Right lobe of liver (tissue), 6 donors: ENCODE data around the gene WDR90. TPM values are rescaled to one million over a fixed set of nuclear protein-coding genes. Genes with fewer than 3 reads are reported as not detected.

Experiments
- ATAC-seq, 4 donors: fragments of 200-7000 bp; cut with Tn5 transposase; one replicate each; pipeline ENCODE4 v1.9.1; 2020; ENCODE audit warnings: mild to moderate bottlenecking in 4 of 4, moderate library complexity in 4 of 4
- DNase-seq, 3 donors: peaks; one replicate each; pipeline ENCODE4 v3.0.0-alpha.2; 2020
- H3K27ac ChIP-seq, 3 donors: fragments of 200-600 bp; one replicate each; pipeline ENCODE4 v1.8.0; 2022
- H3K27me3 ChIP-seq, 2 donors: fragments of 200-600 bp; one replicate each; pipeline ENCODE4 v1.8.0; 2022
- H3K36me3 ChIP-seq, 4 donors: fragments of 200-600 bp; sonication (generic) in 1 of 4; one replicate each; pipeline versions ENCODE4 v1.5.1 to v1.8.0; 2017 to 2022; ENCODE audit warnings: control low read depth in 1 of 4
- H3K4me1 ChIP-seq, 4 donors: fragments of 200-600 bp; sonication (generic) in 1 of 4; one replicate each; pipeline versions ENCODE4 v1.5.1 to v1.8.0; 2017 to 2022; ENCODE audit warnings: control low read depth in 1 of 4
- H3K4me3 ChIP-seq, 3 donors: fragments of 200-600 bp; one replicate each; pipeline ENCODE4 v1.8.0; 2022
- H3K9me3 ChIP-seq, 4 donors: fragments of 200-600 bp; sonication (generic) in 1 of 4; one replicate each; pipeline versions ENCODE4 v1.5.1 to v1.8.0; 2017 to 2022; ENCODE audit warnings: control low read depth in 1 of 4
- POLR2A ChIP-seq: fragments of 450-650 bp; IDR thresholded peaks from one replicate; pipeline ENCODE4 v1.6.1; 2017; ENCODE audit warnings: antibody characterized with exemption, mild to moderate bottlenecking
- WGBS: methylation state at CpG from one replicate; pipeline ENCODE4 v1.1.6; 2018; ENCODE audit warnings: low coverage, low lambda C conversion rate; ENCODE audit not compliant: insufficient coverage; ENCODE audit errors: missing lambda C conversion rate; 5-methylcytosine and 5-hydroxymethylcytosine counted together
- intact Hi-C, 2 donors: fragments of 100-400 bp; cut with DNase I; formaldehyde crosslinking; loops; one replicate each; pipeline versions ENCODE4 v1.11.2 to v1.14.1; 2022
- total RNA-seq, 6 experiments: library from RNA; depleted of rRNA in 2 of 6; stranded (reverse); fragments of >200 nt in 2 of 6; fragmentation: NEBNext Ultra II Directional in 3 of 6; extraction: Animal tissue kit (Norgen Biotek cat#: 25700) in 3 of 6; gene quantifications; one replicate each; pipeline versions ENCODE4 v1.1.0 to v1.2.4, GENCODE V29; 2016 to 2023
- TF ChIP-seq, protein P1 (sequence below), 4 donors: fragments of 200-600 bp in 3 of 4; fragments of 450-650 bp in 1 of 4; IDR thresholded peaks; one replicate each; pipeline versions ENCODE4 v1.5.1 to v1.8.0; 2016 to 2022; ENCODE audit warnings: antibody characterized with exemption in 4 of 4, mild to moderate bottlenecking in 2 of 4
- donor health status: DM: no; HTN: yes; CAD: no.
- donor health status: DM: no; HTN: no; CAD: no.
- donor health status: DM: no; HTN: no; CAD: no.
- donor health status: DM: no; HTN: yes; CAD: no.
- donor health status: DM: no; HTN: yes; CAD: no.

WDR90 gene
- total RNA-seq, 6 experiments from 2014 or later, result 7.2 to 18.1 (median 11.8) TPM

- ATAC-seq (no peak), DNase-seq (no peak)
- Histone ChIP-seq H3K27me3 (no peaks in the 10 kb centered on the region), H3K27ac (no peak overlapping the region), H3K9me3 (no peaks in the 10 kb centered on the region), H3K4me3 (no peak overlapping the region), H3K4me1 (peaks cover 0 to 15% (median 1%) of the 10 kb centered on the region in 4 donors), H3K36me3 (peaks cover 0 to 7% (median 0%) of the 10 kb centered on the region in 4 donors)
- 68% methylated on average over 4 of the region's 41 CpGs for WGBS
- no peak for TF ChIP-seq POLR2A
- TF ChIP-seq, protein P1, sequence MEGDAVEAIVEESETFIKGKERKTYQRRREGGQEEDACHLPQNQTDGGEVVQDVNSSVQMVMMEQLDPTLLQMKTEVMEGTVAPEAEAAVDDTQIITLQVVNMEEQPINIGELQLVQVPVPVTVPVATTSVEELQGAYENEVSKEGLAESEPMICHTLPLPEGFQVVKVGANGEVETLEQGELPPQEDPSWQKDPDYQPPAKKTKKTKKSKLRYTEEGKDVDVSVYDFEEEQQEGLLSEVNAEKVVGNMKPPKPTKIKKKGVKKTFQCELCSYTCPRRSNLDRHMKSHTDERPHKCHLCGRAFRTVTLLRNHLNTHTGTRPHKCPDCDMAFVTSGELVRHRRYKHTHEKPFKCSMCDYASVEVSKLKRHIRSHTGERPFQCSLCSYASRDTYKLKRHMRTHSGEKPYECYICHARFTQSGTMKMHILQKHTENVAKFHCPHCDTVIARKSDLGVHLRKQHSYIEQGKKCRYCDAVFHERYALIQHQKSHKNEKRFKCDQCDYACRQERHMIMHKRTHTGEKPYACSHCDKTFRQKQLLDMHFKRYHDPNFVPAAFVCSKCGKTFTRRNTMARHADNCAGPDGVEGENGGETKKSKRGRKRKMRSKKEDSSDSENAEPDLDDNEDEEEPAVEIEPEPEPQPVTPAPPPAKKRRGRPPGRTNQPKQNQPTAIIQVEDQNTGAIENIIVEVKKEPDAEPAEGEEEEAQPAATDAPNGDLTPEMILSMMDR (IDR thresholded peaks at IDR 0.05), result no peak
- intact Hi-C loops, result no loop called here
Observed at GRCh38 chr16:620700-621525, 28.3 kb upstream of the WDR90 start.

DNA sequence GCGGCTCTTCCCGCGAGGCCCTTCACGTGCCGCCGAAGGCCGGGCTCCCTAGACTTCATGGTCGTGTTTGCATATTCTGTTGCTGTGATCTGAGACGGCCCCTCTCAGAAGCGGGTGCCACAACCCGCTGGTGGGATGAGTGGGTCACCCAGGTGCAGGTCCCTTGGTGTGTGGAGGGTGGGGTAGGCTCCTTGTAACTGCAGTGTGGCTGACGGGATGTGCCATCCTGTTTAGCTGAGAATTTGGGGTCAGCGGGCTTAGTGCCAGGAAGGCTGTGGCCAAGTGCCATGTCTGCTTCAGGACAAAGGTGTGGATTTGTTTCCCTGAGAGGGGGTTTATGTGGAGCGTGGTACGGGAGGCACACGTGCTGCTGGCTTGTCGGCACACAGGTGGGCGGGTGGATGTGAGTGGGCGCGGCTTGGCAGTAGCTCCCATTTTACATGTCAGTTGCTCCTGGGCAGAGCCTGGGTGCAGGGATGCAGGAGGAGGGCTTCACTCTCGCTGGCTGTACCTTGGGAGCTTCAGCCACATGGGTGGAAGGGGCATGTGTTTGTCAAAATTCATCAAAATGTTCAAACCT, 27.5 kb upstream of the WDR90 start:
- Histone ChIP-seq H3K27ac (no peak overlapping the region), H3K36me3 (peaks cover 0 to 9% (median 0%) of the 10 kb centered on the region in 4 donors)
- no peak for ATAC-seq

DNA sequence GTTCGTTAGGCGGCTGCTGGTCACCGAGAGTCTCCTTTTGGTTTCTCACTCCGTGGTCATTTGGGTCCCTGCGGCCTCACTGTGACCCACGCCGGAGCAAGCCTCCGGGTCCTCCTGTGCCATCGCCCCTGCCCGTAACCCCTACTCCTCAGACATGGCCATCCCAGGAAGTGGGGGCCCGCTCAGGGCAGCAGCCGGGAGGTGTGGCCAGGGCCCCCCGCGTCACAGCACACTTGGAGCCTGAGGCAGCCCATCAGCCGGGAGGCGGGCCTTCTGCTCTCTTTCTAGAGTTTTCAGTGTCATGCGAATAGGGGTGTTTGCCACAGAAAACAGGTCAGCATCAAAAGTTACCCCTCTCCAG, 26.3 kb upstream of the WDR90 start:
- peaks cover 0 to 6% (median 2%) of the 10 kb centered on the region in 4 donors for H3K4me1 ChIP-seq
- WGBS, result 97% methylated on average over 12 of the region's 17 CpGs
- no peaks in the 10 kb centered on the region for H3K9me3 ChIP-seq
- ATAC-seq (no peak), DNase-seq (no peak)
- TF ChIP-seq, protein P1 (IDR thresholded peaks at IDR 0.05), result no peak
- peaks cover 0 to 9% (median 0%) of the 10 kb centered on the region in 4 donors for H3K36me3 ChIP-seq
- no peaks in the 10 kb centered on the region for H3K27me3 ChIP-seq
- no peak overlapping the region for H3K4me3 ChIP-seq
- intact Hi-C loops, result no loop called here
- H3K27ac ChIP-seq, result no peak overlapping the region

More for the DNA sequence above, 27.5 kb upstream of the WDR90 start:
- H3K27me3 ChIP-seq, result no peaks in the 10 kb centered on the region
- peaks cover 0 to 12% (median 0%) of the 10 kb centered on the region in 4 donors for H3K4me1 ChIP-seq
- TF ChIP-seq, protein P1 (IDR thresholded peaks at IDR 0.05), result no peak
- TF ChIP-seq POLR2A, result no peak
- no peak overlapping the region for H3K4me3 ChIP-seq
- H3K9me3 ChIP-seq, result no peaks in the 10 kb centered on the region
- WGBS, result 68% methylated on average over 8 of the region's 21 CpGs
- intact Hi-C loops, result no loop called here
- no peak for DNase-seq

GRCh38 chr16:624526-625070, 24.6 kb upstream of the WDR90 start:
- no peak for ATAC-seq
- DNase-seq, result no peak
- H3K36me3 ChIP-seq, result peaks cover 0 to 9% (median 0%) of the 10 kb centered on the region in 4 donors
- 73% methylated on average over 3 of the region's 10 CpGs for WGBS
- no peaks in the 10 kb centered on the region for H3K27me3 ChIP-seq
- no peaks in the 10 kb centered on the region for H3K9me3 ChIP-seq
- intact Hi-C loops, result no loop called here
- no peak for TF ChIP-seq POLR2A
- TF ChIP-seq, protein P1 (IDR thresholded peaks at IDR 0.05), result no peak
- peaks cover 0 to 23% (median 16%) of the 10 kb centered on the region in 4 donors for H3K4me1 ChIP-seq
- no peak overlapping the region for H3K4me3 ChIP-seq
- H3K27ac ChIP-seq, result no peak overlapping the region
